ENCODE results near the gene PLA2G2E.
"Not testable (repeated sequence)": the region's sequence is repeated elsewhere in the genome, so short reads cannot be mapped to it uniquely, and the experiment has no call there.

Gene PLA2G2E

DNA sequence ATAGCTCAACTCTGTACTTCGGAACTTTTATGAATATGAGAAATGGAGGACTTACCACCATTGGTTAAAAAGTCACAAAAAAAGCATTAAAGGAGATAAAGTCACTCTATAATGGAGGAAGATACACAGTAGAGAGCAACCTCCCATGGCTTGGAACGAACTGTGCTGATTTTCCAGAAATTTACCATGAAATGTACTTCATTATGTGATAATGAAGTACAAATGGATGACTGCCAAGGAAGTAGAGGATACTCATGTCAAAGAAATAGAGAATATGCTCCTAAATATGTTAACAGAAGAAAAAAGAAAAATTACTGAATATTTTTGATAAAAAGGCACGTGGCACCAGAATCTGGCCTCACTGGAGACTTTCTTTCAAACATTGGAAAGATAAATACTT lies 23.6 kb upstream of the PLA2G2E start:
- TF ChIP-seq POLR2A (IDR thresholded peaks at IDR 0.05; ENCODE audit: low read depth, low read length) (no peak), TAF1 (IDR thresholded peaks at IDR 0.05; ENCODE audit: borderline replicate concordance, low read depth, low read length) (no peak), POLR2AphosphoS5 (IDR thresholded peaks at IDR 0.05; ENCODE audit: low read depth, low read length) (no peak)

GRCh38 chr1:19946331-19946751 lies 22.9 kb upstream of the PLA2G2E start:
- FAIRE-seq (no peak), DNase-seq (ENCODE audit: insufficient read length) (no peak)
- TF ChIP-seq POLR2A (IDR thresholded peaks at IDR 0.05; ENCODE audit: low read depth, low read length): no peak
- no peak for TF ChIP-seq TAF1 (IDR thresholded peaks at IDR 0.05; ENCODE audit: borderline replicate concordance, low read depth, low read length)
- TF ChIP-seq POLR2AphosphoS5 (IDR thresholded peaks at IDR 0.05; ENCODE audit: low read depth, low read length): no peak

More for the DNA sequence above, 23.6 kb upstream of the PLA2G2E start:
- FAIRE-seq (no peak), DNase-seq (ENCODE audit: insufficient read length) (no peak)

- FAIRE-seq: no peak
- no peak for TF ChIP-seq POLR2A (IDR thresholded peaks at IDR 0.05; ENCODE audit: low read depth, low read length)
- no peak for TF ChIP-seq TAF1 (IDR thresholded peaks at IDR 0.05; ENCODE audit: borderline replicate concordance, low read depth, low read length)
- no peak for TF ChIP-seq POLR2AphosphoS5 (IDR thresholded peaks at IDR 0.05; ENCODE audit: low read depth, low read length)
- DNase-seq (ENCODE audit: insufficient read length): no peak
These were observed 22.5 kb upstream of the PLA2G2E start for GRCh38 chr1:19945914-19946313.

GRCh38 chr1:19942657-19943056 lies 19.2 kb upstream of the PLA2G2E start:
- TF ChIP-seq POLR2A (IDR thresholded peaks at IDR 0.05; ENCODE audit: low read depth, low read length) (no peak), POLR2AphosphoS5 (IDR thresholded peaks at IDR 0.05; ENCODE audit: low read depth, low read length) (no peak), TAF1 (IDR thresholded peaks at IDR 0.05; ENCODE audit: borderline replicate concordance, low read depth, low read length) (no peak)
- FAIRE-seq (no peak), DNase-seq (ENCODE audit: insufficient read length) (no peak)

GRCh38 chr1:19942088-19942487 lies 18.7 kb upstream of the PLA2G2E start:
- DNase-seq (ENCODE audit: insufficient read length): no peak

GRCh38 chr1:19941206-19941568 lies 17.8 kb upstream of the PLA2G2E start:
- DNase-seq (ENCODE audit: insufficient read length) (no peak), FAIRE-seq (no peak)
- TF ChIP-seq POLR2A (IDR thresholded peaks at IDR 0.05; ENCODE audit: low read depth, low read length): no peak
- no peak for TF ChIP-seq TAF1 (IDR thresholded peaks at IDR 0.05; ENCODE audit: borderline replicate concordance, low read depth, low read length)

More at GRCh38 chr1:19942088-19942487, 18.7 kb upstream of the PLA2G2E start:
- TF ChIP-seq TAF1 (IDR thresholded peaks at IDR 0.05; ENCODE audit: borderline replicate concordance, low read depth, low read length): no peak
- no peak for FAIRE-seq

DNA sequence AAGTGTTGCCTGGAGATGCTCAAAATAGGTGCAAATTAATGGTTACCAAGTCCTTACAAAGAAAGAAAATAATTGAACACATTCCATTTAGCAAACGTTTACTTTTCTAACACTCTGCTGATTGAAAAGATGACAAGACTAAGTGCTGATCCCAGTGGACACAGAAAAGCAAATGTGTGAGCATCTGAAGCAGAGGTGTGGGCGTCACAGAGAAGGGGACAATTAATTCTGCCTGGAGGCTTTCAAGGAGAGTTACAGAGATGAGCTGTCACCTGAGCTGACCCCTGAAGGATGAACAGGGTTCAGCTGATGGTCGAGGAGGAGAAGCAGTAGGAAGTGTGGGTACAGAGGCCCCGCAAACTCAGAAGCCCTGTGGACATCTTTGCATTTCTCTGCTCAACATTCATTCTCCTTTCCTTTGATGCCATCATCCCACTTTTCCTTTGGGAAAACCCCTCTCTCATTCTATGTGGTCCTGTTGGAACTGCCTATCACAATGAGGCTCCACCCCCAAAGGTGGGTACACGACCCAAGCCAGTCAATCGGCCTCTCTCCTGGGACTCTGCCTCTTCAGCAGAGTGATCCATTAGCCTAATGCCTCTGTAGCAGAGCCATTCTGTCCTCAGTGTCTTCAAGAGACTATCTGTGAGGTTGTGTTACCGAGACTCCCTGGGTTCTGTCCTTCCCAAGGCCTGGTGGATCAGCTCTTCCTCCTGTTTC lies 17.2 kb upstream of the PLA2G2E start:
- no peak for TF ChIP-seq TAF1 (IDR thresholded peaks at IDR 0.05; ENCODE audit: borderline replicate concordance, low read depth, low read length)
- TF ChIP-seq POLR2A (IDR thresholded peaks at IDR 0.05; ENCODE audit: low read depth, low read length): no peak
- TF ChIP-seq POLR2AphosphoS5 (IDR thresholded peaks at IDR 0.05; ENCODE audit: low read depth, low read length): no peak
- FAIRE-seq: no peak
- DNase-seq (ENCODE audit: insufficient read length): no peak

- FAIRE-seq (no peak), DNase-seq (ENCODE audit: insufficient read length) (no peak)
- no peak for TF ChIP-seq POLR2AphosphoS5 (IDR thresholded peaks at IDR 0.05; ENCODE audit: low read depth, low read length)
- TF ChIP-seq TAF1 (IDR thresholded peaks at IDR 0.05; ENCODE audit: borderline replicate concordance, low read depth, low read length): no peak
- no peak for TF ChIP-seq POLR2A (IDR thresholded peaks at IDR 0.05; ENCODE audit: low read depth, low read length)
These were observed 15.1 kb upstream of the PLA2G2E start for GRCh38 chr1:19938472-19938871.

DNA sequence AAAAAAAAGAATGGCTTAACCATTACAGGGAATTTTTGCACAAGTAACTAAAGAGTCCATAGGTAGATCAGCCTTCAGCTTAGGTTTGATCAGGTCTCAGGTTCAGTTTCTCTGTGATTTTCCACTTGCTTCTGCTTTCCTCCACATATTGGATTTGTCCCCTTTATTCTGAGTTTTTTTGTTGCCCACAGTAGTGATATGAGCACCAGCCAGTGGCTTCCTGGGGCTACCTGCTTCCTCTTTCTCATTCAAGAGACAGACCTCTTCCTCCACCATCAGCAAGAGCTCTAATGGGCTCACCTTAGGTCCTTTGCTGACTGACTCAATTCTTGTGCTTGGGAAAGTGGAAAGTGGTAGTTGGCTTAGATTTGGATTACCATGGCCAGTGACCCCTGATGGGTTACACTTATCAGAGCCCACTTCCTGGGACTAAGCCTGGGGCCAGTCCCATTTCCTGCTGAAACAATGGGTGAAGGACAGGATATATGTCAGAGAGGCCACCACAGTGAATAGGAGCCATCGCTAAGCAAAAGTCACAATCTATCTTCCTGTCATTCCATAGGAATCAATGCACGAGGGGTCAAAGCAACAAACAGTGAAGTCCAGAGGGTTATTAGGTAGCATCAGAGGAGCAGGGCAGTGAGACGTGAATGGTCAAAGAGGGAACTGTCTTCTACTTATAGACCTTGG lies 12.8 kb upstream of the PLA2G2E start:
- FAIRE-seq: no peak
- TF ChIP-seq POLR2A (IDR thresholded peaks at IDR 0.05; ENCODE audit: low read depth, low read length) (no peak), TAF1 (IDR thresholded peaks at IDR 0.05; ENCODE audit: borderline replicate concordance, low read depth, low read length) (no peak), POLR2AphosphoS5 (IDR thresholded peaks at IDR 0.05; ENCODE audit: low read depth, low read length) (no peak)

DNA sequence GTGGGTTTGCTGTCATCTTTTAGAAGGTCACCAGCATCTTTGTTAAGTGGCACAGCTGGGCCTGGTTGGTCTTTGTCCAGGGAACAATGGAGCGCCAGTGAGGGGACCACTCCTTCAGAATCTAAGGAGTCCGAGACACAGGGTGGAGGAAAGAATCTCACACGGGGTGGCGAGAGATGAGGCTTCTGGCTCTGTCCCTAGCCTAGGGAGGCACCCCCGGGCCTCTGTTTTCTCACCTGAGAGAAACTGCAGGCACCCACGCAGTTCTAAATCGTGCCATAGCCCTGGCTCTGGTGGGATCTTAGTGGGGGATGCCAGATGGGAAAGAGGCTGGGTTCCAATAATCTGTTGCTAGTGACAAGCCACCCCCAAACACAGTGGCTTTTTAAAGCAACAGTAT lies 10.9 kb upstream of the PLA2G2E start:
- no peak for FAIRE-seq
- DNase-seq (ENCODE audit: insufficient read length): no peak
- TF ChIP-seq POLR2AphosphoS5 (IDR thresholded peaks at IDR 0.05; ENCODE audit: low read depth, low read length) (no peak), POLR2A (IDR thresholded peaks at IDR 0.05; ENCODE audit: low read depth, low read length) (no peak), TAF1 (IDR thresholded peaks at IDR 0.05; ENCODE audit: borderline replicate concordance, low read depth, low read length) (no peak)

More for the DNA sequence above, 12.8 kb upstream of the PLA2G2E start:
- DNase-seq (ENCODE audit: insufficient read length): no peak

DNA sequence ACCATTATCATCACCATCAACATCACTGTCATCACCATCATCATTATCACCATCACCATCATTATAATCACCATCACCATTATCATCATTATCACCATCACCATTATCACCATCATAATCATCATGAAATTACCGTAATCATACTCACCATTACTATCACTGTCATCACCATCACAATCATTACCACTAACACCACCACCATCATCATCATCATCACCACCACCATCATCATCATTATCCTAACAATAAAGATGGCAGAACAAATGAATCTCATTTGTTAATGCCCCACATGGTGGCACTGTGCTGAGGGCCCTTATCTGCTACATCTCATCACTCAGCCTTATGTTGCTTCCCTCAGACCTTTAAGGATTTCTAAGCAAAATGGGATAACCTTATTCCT lies 9.4 kb upstream of the PLA2G2E start:
- DNase-seq (ENCODE audit: insufficient read length) (no peak), FAIRE-seq (no peak)
- TF ChIP-seq TAF1 (IDR thresholded peaks at IDR 0.05; ENCODE audit: borderline replicate concordance, low read depth, low read length) (no peak), POLR2AphosphoS5 (IDR thresholded peaks at IDR 0.05; ENCODE audit: low read depth, low read length) (no peak), POLR2A (IDR thresholded peaks at IDR 0.05; ENCODE audit: low read depth, low read length) (no peak)

DNA sequence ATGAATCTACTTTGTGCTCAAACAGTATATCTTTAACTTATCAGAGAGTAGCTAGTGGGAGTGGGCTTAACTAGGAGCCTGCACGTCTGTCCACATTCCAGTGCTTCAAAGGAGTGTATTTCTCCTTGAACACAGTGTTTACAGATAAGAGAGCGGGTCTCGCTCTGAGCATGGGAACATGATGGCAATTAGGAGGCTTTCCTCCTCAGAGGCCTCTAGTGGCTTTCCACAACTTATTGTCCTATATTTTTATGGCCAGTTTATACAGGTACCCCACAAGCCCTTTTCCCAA lies 3.7 kb upstream of the PLA2G2E start:
- not testable (repeated sequence) for FAIRE-seq; DNase-seq (ENCODE audit: insufficient read length)
